Osteoblast (primary cell): ENCODE results near the gene SYT11. TPM values are rescaled to one million over a fixed set of nuclear protein-coding genes. Genes with fewer than 3 reads are reported as not detected.
A peak's percentile ranks its signal among the peaks of the same experiment; 100 is the strongest.

ENCODE experiments used
- small RNA-seq: library from RNA; depleted of rRNA; stranded (forward); fragments of <200 nt; gene quantifications from one replicate; pipeline ENCODE3, GENCODE V24; 2012
- total RNA-seq: library from RNA; depleted of rRNA; stranded (reverse); fragments of >200 nt; gene quantifications from 2 replicates; pipeline ENCODE4 v1.2.3, GENCODE V29; 2012

The SYT11 gene
- total RNA-seq, 1 donor, result 33.3 TPM

Small RNAs within 50 kb of the gene (small RNA-seq; reads per million reads assigned to genes)
- gene RF00015 (not detected), gene SCARNA4 (not detected), gene SNORA80E (119 reads per million, percentile 97 among the genes with 10 or more reads in this experiment)

Other genes with a start within 250 kb of the SYT11 start
- gene MSTO1, start 249.3 kb upstream of the SYT11 start, total RNA-seq, result 25.3 and 28.6 TPM in 2 replicates
- 54.6 and 75.1 TPM in 2 replicates for gene YY1AP1, start 170.8 kb upstream of the SYT11 start, total RNA-seq
- 73.1 and 82.2 TPM in 2 replicates for gene DAP3, start 170.5 kb upstream of the SYT11 start, total RNA-seq
- 39.4 and 44.2 TPM in 2 replicates for gene GON4L, start 2.4 kb upstream of the SYT11 start, total RNA-seq
- 36.9 and 39.5 TPM in 2 replicates for gene RIT1, start 51.8 kb downstream of the SYT11 start, total RNA-seq
- 32.7 and 37.3 TPM in 2 replicates for gene KHDC4, start 74.8 kb downstream of the SYT11 start, total RNA-seq
- gene RXFP4, start 82.1 kb downstream of the SYT11 start, total RNA-seq, result not detected in 2 replicates
- 166 and 183 TPM in 2 replicates for gene ARHGEF2, start 119.0 kb downstream of the SYT11 start, total RNA-seq
- gene SSR2, start 161.4 kb downstream of the SYT11 start, total RNA-seq, result 332 and 415 TPM in 2 replicates
- gene UBQLN4, start 194.2 kb downstream of the SYT11 start, total RNA-seq, result 10.6 and 13.0 TPM in 2 replicates
- 36.6 and 40.1 TPM in 2 replicates for gene LAMTOR2, start 195.2 kb downstream of the SYT11 start, total RNA-seq
- not detected in 2 replicates for gene RAB25, start 201.6 kb downstream of the SYT11 start, total RNA-seq
- 0.88 and 1.1 TPM in 2 replicates for gene MEX3A, start 222.9 kb downstream of the SYT11 start, total RNA-seq